HTERT RPE-1 (cell line): Measurements from ENCODE around the gene CEP63.

Experiments used
- in situ Hi-C: fragments of 300-500 bp; cut with MboI; formaldehyde crosslinking; loops from 4 replicates; pipeline ENCODE4 v1.14.3; 2020; ENCODE audit warnings: low sequenced_read_pairs

The CEP63 gene

GRCh38 chr3:134622806-134623365 is 137.0 kb downstream of the CEP63 start:
- in situ Hi-C loops, result no loop called here

GRCh38 chr3:134623615-134624245 is 137.9 kb downstream of the CEP63 start:
- in situ Hi-C loops, result no loop called here
